Kidney epithelial cell (primary cell): ENCODE measurements around the gene PTPRA. TPM values are rescaled to one million over a fixed set of nuclear protein-coding genes. Genes with fewer than 3 reads are reported as not detected.

Experiments used
- DNase-seq: peaks from one replicate; pipeline ENCODE4 v3.0.0-alpha.2; 2010; ENCODE audit warnings: low read depth
- H3K27me3 ChIP-seq: 2 replicates; pipeline ENCODE4 v1.6.0; 2011; ENCODE audit warnings: low read length; ENCODE audit not compliant: control insufficient read depth, insufficient read depth
- H3K36me3 ChIP-seq: 2 replicates; pipeline ENCODE4 v1.5.1; 2011; ENCODE audit warnings: low read length; ENCODE audit not compliant: control insufficient read depth, insufficient read depth
- H3K4me3 ChIP-seq: 2 replicates; pipeline ENCODE4 v1.5.1; 2011; ENCODE audit warnings: low read depth, mild to moderate bottlenecking, control low read depth, low read length
- total RNA-seq: library from RNA; depleted of rRNA; stranded (reverse); fragments of >200 nt; gene quantifications from 2 replicates; pipeline ENCODE4 v1.2.3, GENCODE V29; 2015
- TF ChIP-seq, protein P1 (sequence below): IDR thresholded peaks from 2 replicates; pipeline ENCODE4 v1.5.1; 2011; ENCODE audit warnings: mild to moderate bottlenecking, moderate library complexity, low read length, control low read depth, inconsistent platforms; ENCODE audit not compliant: insufficient read depth, poor library complexity, severe bottlenecking

Gene PTPRA
- total RNA-seq, 1 donor from 2014 or later, result 48.6 TPM

DNA sequence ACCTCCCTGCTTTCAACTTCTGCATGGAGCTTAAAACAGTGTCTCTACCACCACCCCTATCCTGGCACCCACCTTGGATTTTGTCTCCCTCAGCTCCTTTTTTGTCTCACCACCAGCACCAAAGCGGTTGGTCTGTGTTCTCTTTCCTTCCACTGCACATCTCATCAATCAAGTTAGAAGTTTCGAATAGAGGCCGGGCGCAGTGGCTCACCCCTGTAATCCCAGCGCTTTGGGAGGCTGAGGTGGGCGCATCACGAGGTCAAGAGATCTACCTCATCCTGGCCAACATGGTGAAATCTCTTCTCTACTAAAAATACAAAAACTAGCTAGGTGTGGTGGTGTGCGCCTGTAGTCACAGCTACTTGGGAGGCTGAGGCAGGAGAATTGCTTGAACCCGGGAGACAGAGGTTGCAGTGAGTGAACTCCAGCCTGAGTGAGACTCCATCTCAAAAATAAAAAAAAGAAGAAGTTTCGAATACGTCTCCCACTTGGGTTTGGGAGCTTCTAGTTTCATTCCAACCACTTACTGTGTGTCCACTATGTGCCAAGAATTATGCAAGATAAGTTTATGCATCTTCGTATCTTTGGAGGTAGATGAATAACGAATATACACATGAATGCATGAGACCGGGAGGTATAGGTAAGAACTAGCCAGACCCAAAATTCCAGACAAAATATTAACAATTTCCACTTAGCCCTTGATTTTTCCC is 38.7 kb upstream of the PTPRA start:
- no peak for DNase-seq
- no peak overlapping the region for H3K4me3 ChIP-seq
- TF ChIP-seq, protein P1, sequence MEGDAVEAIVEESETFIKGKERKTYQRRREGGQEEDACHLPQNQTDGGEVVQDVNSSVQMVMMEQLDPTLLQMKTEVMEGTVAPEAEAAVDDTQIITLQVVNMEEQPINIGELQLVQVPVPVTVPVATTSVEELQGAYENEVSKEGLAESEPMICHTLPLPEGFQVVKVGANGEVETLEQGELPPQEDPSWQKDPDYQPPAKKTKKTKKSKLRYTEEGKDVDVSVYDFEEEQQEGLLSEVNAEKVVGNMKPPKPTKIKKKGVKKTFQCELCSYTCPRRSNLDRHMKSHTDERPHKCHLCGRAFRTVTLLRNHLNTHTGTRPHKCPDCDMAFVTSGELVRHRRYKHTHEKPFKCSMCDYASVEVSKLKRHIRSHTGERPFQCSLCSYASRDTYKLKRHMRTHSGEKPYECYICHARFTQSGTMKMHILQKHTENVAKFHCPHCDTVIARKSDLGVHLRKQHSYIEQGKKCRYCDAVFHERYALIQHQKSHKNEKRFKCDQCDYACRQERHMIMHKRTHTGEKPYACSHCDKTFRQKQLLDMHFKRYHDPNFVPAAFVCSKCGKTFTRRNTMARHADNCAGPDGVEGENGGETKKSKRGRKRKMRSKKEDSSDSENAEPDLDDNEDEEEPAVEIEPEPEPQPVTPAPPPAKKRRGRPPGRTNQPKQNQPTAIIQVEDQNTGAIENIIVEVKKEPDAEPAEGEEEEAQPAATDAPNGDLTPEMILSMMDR, result no peak
- H3K27me3 ChIP-seq, result no peaks in the 10 kb centered on the region
- no peaks in the 10 kb centered on the region for H3K36me3 ChIP-seq

DNA sequence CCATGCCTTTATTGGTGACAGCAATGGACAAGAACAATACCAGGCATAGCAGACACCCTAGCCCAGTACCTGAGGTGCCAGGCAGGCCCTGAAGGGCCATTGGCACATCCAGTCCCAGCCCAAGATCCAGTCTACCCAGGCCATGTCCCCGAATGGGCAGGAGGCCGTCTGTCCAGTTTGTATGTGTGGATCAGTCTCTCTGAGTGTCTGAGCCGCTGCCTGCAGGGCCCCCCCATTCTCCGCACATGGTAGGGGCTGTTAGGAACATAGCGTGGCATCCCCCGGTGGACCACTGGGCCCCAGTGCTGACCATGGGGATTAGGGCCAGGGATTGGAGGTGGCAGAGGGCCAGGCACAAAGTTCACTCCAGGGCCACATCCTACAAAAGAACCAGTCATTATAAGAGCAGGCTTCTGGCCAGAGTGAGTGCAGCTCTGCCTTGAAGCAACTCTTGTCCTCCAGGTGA is 37.9 kb upstream of the PTPRA start:
- no peak for DNase-seq
- TF ChIP-seq, protein P1, result no peak
- no peaks in the 10 kb centered on the region for H3K27me3 ChIP-seq
- H3K4me3 ChIP-seq, result no peak overlapping the region
- no peaks in the 10 kb centered on the region for H3K36me3 ChIP-seq

DNA sequence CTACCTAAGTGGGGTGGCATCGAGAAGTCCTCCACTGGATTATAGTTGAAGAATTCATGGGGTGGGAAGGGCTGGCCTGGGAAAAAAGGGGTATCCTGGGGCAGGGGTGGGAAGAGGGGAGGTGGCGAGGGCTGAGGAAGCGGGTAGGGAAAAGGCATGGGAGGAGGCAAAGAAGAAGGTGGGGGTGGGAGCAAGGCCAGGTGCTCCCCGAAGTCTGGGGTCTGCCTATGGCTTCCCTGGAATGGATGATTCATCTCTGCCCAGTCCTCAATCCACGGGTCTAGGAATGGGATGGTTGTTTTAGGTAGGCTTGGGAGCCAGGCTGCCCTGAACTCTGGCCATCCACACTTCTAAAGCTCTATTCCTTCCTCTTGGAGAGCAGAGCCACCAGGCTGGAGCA is 37.2 kb upstream of the PTPRA start:
- Histone ChIP-seq H3K36me3 (no peaks in the 10 kb centered on the region), H3K27me3 (no peaks in the 10 kb centered on the region), H3K4me3 (no peak overlapping the region)
- DNase-seq, result no peak
- TF ChIP-seq, protein P1, result no peak

DNA sequence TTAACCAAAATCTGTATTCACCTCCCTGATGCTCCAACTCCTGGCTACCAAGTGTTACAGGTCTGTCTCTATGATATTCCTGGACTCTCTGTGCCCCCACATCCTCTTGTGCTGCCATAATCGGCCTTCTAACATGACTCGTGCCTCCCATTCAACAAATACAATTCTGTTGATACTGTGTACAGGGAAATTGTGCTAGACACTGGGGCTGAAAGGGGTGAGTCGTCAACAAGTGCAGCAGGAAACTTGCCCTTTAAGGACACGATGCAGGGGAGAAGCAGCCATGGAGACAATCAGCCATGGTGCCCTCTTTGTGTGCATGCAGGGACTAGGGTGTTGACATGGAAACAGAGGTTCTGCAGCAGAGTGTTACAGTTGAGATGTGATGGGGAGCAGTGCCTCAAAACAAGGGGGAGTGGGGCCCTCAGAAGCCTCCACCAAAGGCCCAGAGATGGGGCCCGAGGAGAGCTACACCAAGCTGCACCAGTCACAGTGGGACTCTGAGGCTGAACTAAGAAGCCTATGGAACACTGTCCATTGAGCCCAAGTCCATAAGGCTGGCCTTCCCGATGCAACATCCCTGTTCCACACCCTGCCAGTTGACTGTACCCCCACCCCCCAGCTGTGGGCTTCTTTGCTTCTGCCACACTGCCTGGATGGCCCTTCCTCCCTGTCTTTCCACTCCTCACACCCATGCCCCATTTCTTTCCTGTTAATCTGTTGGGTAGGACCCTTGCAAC is 35.9 kb upstream of the PTPRA start:
- TF ChIP-seq, protein P1, result no peak
- Histone ChIP-seq H3K4me3 (no peak overlapping the region), H3K27me3 (no peaks in the 10 kb centered on the region), H3K36me3 (no peaks in the 10 kb centered on the region)
- DNase-seq, result no peak

DNA sequence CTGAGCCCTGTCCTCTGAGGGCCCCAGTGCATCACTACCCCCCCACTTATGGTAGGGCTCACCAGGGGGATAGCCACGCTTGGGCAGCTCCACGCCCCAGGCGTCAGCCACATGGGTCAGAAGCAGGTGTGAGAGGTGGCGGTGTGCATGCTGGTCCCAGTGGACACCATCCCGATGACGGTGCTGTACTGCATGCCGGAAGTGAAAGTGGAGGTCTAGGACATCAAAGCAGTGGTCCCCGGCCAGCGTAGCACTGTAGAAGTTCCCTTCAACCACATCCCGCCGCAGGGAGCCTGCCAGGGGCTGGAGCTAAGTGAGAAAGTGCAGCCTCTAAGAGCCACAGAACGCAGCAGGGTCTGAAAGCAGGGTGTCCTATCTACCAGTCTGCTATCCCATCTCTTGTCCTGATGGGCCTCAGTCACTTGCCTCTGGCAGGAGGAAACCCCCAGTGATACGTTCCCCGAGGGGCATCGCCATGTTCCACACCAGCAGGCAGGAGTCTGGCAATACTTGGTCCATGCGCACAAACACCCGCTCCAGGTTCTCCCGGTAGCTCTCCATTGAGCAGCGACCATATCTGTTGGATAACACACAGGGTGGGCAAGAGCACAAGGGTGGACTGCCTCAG is 35.0 kb upstream of the PTPRA start:
- no peak for DNase-seq
- Histone ChIP-seq H3K36me3 (no peaks in the 10 kb centered on the region), H3K4me3 (no peak overlapping the region), H3K27me3 (no peaks in the 10 kb centered on the region)
- TF ChIP-seq, protein P1, result no peak
